T-helper 22 cell (primary cell): ENCODE data around the gene ZNF324.
"Not testable (repeated sequence)": the region's sequence is repeated elsewhere in the genome, so short reads cannot be mapped to it uniquely, and the experiment has no call there.

Experiments used
- DNase-seq: peaks from one replicate; pipeline ENCODE4 v3.0.0-alpha.2; 2020; ENCODE audit warnings: low read depth

Gene ZNF324

GRCh38 chr19:58500242-58500641, 33.4 kb downstream of the ZNF324 start:
- no peak for DNase-seq

- not testable (repeated sequence) for DNase-seq
Observed at GRCh38 chr19:58507602-58508223, 40.8 kb downstream of the ZNF324 start.

- DNase-seq = no peak
Observed at GRCh38 chr19:58509731-58510083, 42.8 kb downstream of the ZNF324 start.

GRCh38 chr19:58510084-58510862, 43.4 kb downstream of the ZNF324 start:
- no peak for DNase-seq

- no peak for DNase-seq
Observed at GRCh38 chr19:58511353-58512208, 44.7 kb downstream of the ZNF324 start, which contains the start of gene SLC27A5. Gene SLC27A5 (minus strand): TSS chr19:58511992. CDS start chr19:58511955, 37 bp downstream.

- no peak for DNase-seq
Observed at GRCh38 chr19:58513213-58513693, 46.4 kb downstream of the ZNF324 start.

GRCh38 chr19:58513694-58514563, 47.0 kb downstream of the ZNF324 start:
- peak; percentile 85 for DNase-seq

- DNase-seq = no peak
Observed at GRCh38 chr19:58514564-58515022, 47.7 kb downstream of the ZNF324 start.

GRCh38 chr19:58515259-58515658, 48.4 kb downstream of the ZNF324 start:
- no peak for DNase-seq

- DNase-seq = no peak
Observed at GRCh38 chr19:58516246-58516836, 49.5 kb downstream of the ZNF324 start.

- no peak for DNase-seq
Observed at GRCh38 chr19:58516964-58517833, 50.3 kb downstream of the ZNF324 start.

- DNase-seq = no peak
Observed at GRCh38 chr19:58518256-58519086, 51.6 kb downstream of the ZNF324 start.

- DNase-seq = peak; percentile 22
Observed at GRCh38 chr19:58519087-58519354, 52.1 kb downstream of the ZNF324 start.

- DNase-seq = peak; percentile 76
Observed at GRCh38 chr19:58519355-58520256, 52.7 kb downstream of the ZNF324 start, which contains the start of gene ZBTB45. Gene ZBTB45 (minus strand): TSS chr19:58519810. CDS start chr19:58517673, 2,137 bp downstream.

- DNase-seq = no peak
Observed at GRCh38 chr19:58520257-58520599, 53.3 kb downstream of the ZNF324 start.

- no peak for DNase-seq
Observed at GRCh38 chr19:58521651-58522050, 54.8 kb downstream of the ZNF324 start.

GRCh38 chr19:58522709-58523108, 55.8 kb downstream of the ZNF324 start:
- no peak for DNase-seq
